HG03135 (cell line): ENCODE measurements around the gene ADGRA3.

Source experiments
- ATAC-seq: cut with Tn5 transposase; IDR thresholded peaks from one replicate; pipeline ENCODE4 v1.9.1; 2021; ENCODE audit warnings: mild to moderate bottlenecking, moderate library complexity; ENCODE audit not compliant: unreplicated experiment

Gene ADGRA3

GRCh38 chr4:22515888-22516541 lies at the start of gene ADGRA3:
Gene ADGRA3, minus strand, starts transcription at chr4:22516066. Its CDS starts 282 bp downstream, at chr4:22515784.
- peak; percentile 52 for ATAC-seq

- ATAC-seq = no peak
These were observed 40.6 kb upstream of the ADGRA3 start for GRCh38 chr4:22556495-22556894.

GRCh38 chr4:22554670-22555069 lies 38.8 kb upstream of the ADGRA3 start:
- ATAC-seq = no peak

- ATAC-seq = no peak
These were observed 37.7 kb upstream of the ADGRA3 start for GRCh38 chr4:22553560-22553959.

- ATAC-seq = no peak
These were observed 36.9 kb upstream of the ADGRA3 start for GRCh38 chr4:22552812-22553211.

- ATAC-seq = no peak
These were observed 35.7 kb upstream of the ADGRA3 start for GRCh38 chr4:22551550-22551949.

GRCh38 chr4:22546299-22546698 lies 30.4 kb upstream of the ADGRA3 start:
- ATAC-seq = no peak

- ATAC-seq = no peak
These were observed 23.4 kb upstream of the ADGRA3 start for GRCh38 chr4:22539251-22539650.

GRCh38 chr4:22537864-22538263 lies 22.0 kb upstream of the ADGRA3 start:
- ATAC-seq = no peak

- ATAC-seq = no peak
These were observed 18.5 kb upstream of the ADGRA3 start for GRCh38 chr4:22534374-22534773.

GRCh38 chr4:22532896-22533295 lies 17.0 kb upstream of the ADGRA3 start:
- ATAC-seq = no peak

- no peak for ATAC-seq
These were observed 16.3 kb upstream of the ADGRA3 start for GRCh38 chr4:22532117-22532516.

- no peak for ATAC-seq
These were observed 15.6 kb upstream of the ADGRA3 start for GRCh38 chr4:22531311-22532019.

GRCh38 chr4:22524895-22525294 lies 9.0 kb upstream of the ADGRA3 start:
- ATAC-seq = no peak

- no peak for ATAC-seq
These were observed 7.0 kb upstream of the ADGRA3 start for GRCh38 chr4:22522706-22523501.

GRCh38 chr4:22522206-22522605 lies 6.3 kb upstream of the ADGRA3 start:
- ATAC-seq = no peak

- no peak for ATAC-seq
These were observed 5.4 kb upstream of the ADGRA3 start for GRCh38 chr4:22521240-22521639.

GRCh38 chr4:22515145-22515887 lies 550 bp downstream of the ADGRA3 start:
- ATAC-seq = peak; percentile 64

GRCh38 chr4:22514481-22514880 lies 1.4 kb downstream of the ADGRA3 start:
- ATAC-seq = no peak

- no peak for ATAC-seq
These were observed 1.9 kb downstream of the ADGRA3 start for GRCh38 chr4:22514001-22514400.

GRCh38 chr4:22512306-22512705 lies 3.6 kb downstream of the ADGRA3 start:
- no peak for ATAC-seq
